HCT116 (cell line): ENCODE data around the gene FAIM. TPM values are rescaled to one million over a fixed set of nuclear protein-coding genes. Genes with fewer than 3 reads are reported as not detected.

Source experiments
- ATAC-seq: fragments of 200-7000 bp; cut with Tn5 transposase; 2 replicates; pipeline ENCODE4 v1.9.1; 2020; ENCODE audit warnings: mild to moderate bottlenecking, moderate library complexity
- BruUV-seq: library from RNA; stranded (reverse); fragments of 400-500 nt; replicated peaks from 2 replicates; lab custom pipeline; 2021; lab: Mats Ljungman, UMichigan
- CTCF ChIA-PET: fragments of 300-600 bp; sonication (Branson Sonifier 250); formaldehyde crosslinking; loops from one replicate; lab custom pipeline; 2021; ENCODE audit warnings: antibody characterized with exemption; lab: Charles Lee
- POLR2A ChIA-PET: fragments of 300-600, 350-600 bp; sonication (Branson Sonifier 250); formaldehyde crosslinking; loops from one replicate; lab custom pipeline; 2021; ENCODE audit warnings: antibody characterized with exemption; lab: Charles Lee
- RAD21 ChIA-PET, 2 experiments: fragments of 300-600 bp; sonication (Branson Sonifier 250); formaldehyde crosslinking; loops; one replicate each; lab custom pipeline; 2023; ENCODE audit warnings: low total read pairs in 2 of 2; ENCODE audit not compliant: uncharacterized antibody in 2 of 2, unreplicated experiment in 2 of 2, low non-redundant PET in 1 of 2; lab: Charles Lee
- DNase-seq: peaks from one replicate; pipeline ENCODE4 v3.0.0-alpha.2; 2010; ENCODE audit warnings: low read depth, low spot score
- H2AFZ ChIP-seq: fragments of 200-600 bp; shearing (Covaris generic), sonication (generic); 2 replicates; pipeline ENCODE4 v1.6.1; 2017; ENCODE audit warnings: low read depth, mixed run types, mixed read lengths, antibody characterized with exemption, low read length; ENCODE audit not compliant: poor library complexity, severe bottlenecking
- H3K27ac ChIP-seq: 2 replicates; pipeline ENCODE4 v1.5.1; 2012; ENCODE audit warnings: low read depth, low read length
- H3K27me3 ChIP-seq: fragments of 200-600 bp; sonication (generic); 2 replicates; pipeline ENCODE4 v1.6.1; 2016; ENCODE audit warnings: mixed run types, low read length, mixed read lengths; ENCODE audit not compliant: insufficient read depth
- H3K36me3 ChIP-seq, 2 experiments: fragments of 200-500 bp in 1 of 2; fragments of 200-600 bp in 1 of 2; sonication (Bioruptor generic) in 1 of 2; sonication (generic) in 1 of 2; 2 replicates each; pipeline versions ENCODE4 v1.5.1 to v1.6.1; 2014 to 2016; ENCODE audit warnings: low read length in 2 of 2, inconsistent platforms in 1 of 2, mixed read lengths in 1 of 2, mixed run types in 1 of 2; ENCODE audit not compliant: insufficient read depth in 2 of 2, control insufficient read depth in 1 of 2
- H3K4me1 ChIP-seq, 2 experiments: fragments of 200-600 bp in 1 of 2; sonication (generic) in 1 of 2; 2 replicates each; pipeline versions ENCODE4 v1.5.1 to v1.6.1; 2012 to 2017; ENCODE audit warnings: low read length in 2 of 2, inconsistent platforms in 1 of 2, mild to moderate bottlenecking in 1 of 2, mixed read lengths in 1 of 2, mixed run types in 1 of 2, moderate library complexity in 1 of 2; ENCODE audit not compliant: insufficient read depth in 2 of 2, control insufficient read depth in 1 of 2
- H3K4me2 ChIP-seq: fragments of 200-600 bp; sonication (generic); 2 replicates; pipeline ENCODE4 v1.6.1; 2017; ENCODE audit warnings: mixed run types, low read length, mixed read lengths
- H3K4me3 ChIP-seq, 2 experiments: fragments of 200-600 bp in 1 of 2; sonication (generic) in 1 of 2; replicated peaks in 1 of 2; 2 replicates each; pipeline ENCODE4 v1.5.1; 2011 to 2016; ENCODE audit warnings: low read length in 2 of 2, control low read depth in 1 of 2, low read depth in 1 of 2, mild to moderate bottlenecking in 1 of 2, mixed read lengths in 1 of 2, mixed run types in 1 of 2
- H3K79me2 ChIP-seq: fragments of 200-600 bp; sonication (generic); 2 replicates; pipeline ENCODE4 v1.6.1; 2017; ENCODE audit warnings: mild to moderate bottlenecking, mixed run types, low read length, moderate library complexity, mixed read lengths; ENCODE audit not compliant: insufficient read depth
- H3K9ac ChIP-seq: fragments of 200-600 bp; sonication (generic); 2 replicates; pipeline ENCODE4 v1.6.1; 2016; ENCODE audit warnings: low read length, mixed read lengths
- H3K9me2 ChIP-seq: fragments of 200-600 bp; sonication (generic), shearing (Covaris generic); 2 replicates; pipeline ENCODE4 v1.6.1; 2017; ENCODE audit warnings: mixed run types, mild to moderate bottlenecking, moderate library complexity; ENCODE audit not compliant: insufficient read depth
- H3K9me3 ChIP-seq, 2 experiments: fragments of 200-500 bp in 1 of 2; fragments of 200-600 bp in 1 of 2; sonication (Bioruptor generic) in 1 of 2; sonication (generic) in 1 of 2; 2 replicates each; pipeline ENCODE4 v1.6.1; 2014 to 2017; ENCODE audit warnings: low read length in 2 of 2, mixed read lengths in 2 of 2, inconsistent platforms in 1 of 2, low read depth in 1 of 2, mild to moderate bottlenecking in 1 of 2, mixed run types in 1 of 2, moderate library complexity in 1 of 2; ENCODE audit not compliant: control insufficient read depth in 1 of 2, insufficient read depth in 1 of 2
- H4K20me1 ChIP-seq: fragments of 200-600 bp; sonication (generic), shearing (Covaris generic); 2 replicates; pipeline ENCODE4 v1.6.1; 2017; ENCODE audit warnings: mixed run types, mild to moderate bottlenecking, moderate library complexity; ENCODE audit not compliant: insufficient read depth
- CBX3 ChIP-seq: IDR thresholded peaks from 2 replicates; pipeline ENCODE4 v1.6.1; 2012; ENCODE audit warnings: low read depth
- JUND ChIP-seq: IDR thresholded peaks from 2 replicates; pipeline ENCODE4 v1.6.1; 2012
- MAX ChIP-seq: IDR thresholded peaks from 2 replicates; pipeline ENCODE4 v1.6.1; 2012
- POLR2A ChIP-seq: IDR thresholded peaks from 2 replicates; pipeline ENCODE4 v1.7.0; 2011; ENCODE audit warnings: borderline replicate concordance; ENCODE audit not compliant: insufficient read depth, insufficient read length; ENCODE audit errors: extremely low read depth
- POLR2AphosphoS5 ChIP-seq: IDR thresholded peaks from 2 replicates; pipeline ENCODE4 v1.6.1; 2011; ENCODE audit warnings: mild to moderate bottlenecking, low read depth, low read length, moderate library complexity
- RAD21 ChIP-seq: IDR thresholded peaks from 2 replicates; pipeline ENCODE4 v1.6.1; 2012; ENCODE audit warnings: low read depth, mild to moderate bottlenecking
- SRF ChIP-seq: IDR thresholded peaks from 2 replicates; pipeline ENCODE4 v1.6.1; 2012; ENCODE audit warnings: low read depth
- ZBTB33 ChIP-seq: IDR thresholded peaks from 2 replicates; pipeline ENCODE4 v1.6.1; 2011; ENCODE audit warnings: mild to moderate bottlenecking, low read length, moderate library complexity; ENCODE audit not compliant: insufficient replicate concordance; ENCODE audit errors: extremely low read depth
- ZFX ChIP-seq: fragments of 450-650 bp; IDR thresholded peaks from 2 replicates; pipeline ENCODE4 v1.6.1; 2017
- ZNF274 ChIP-seq: fragments of 200-500 bp; sonication (Bioruptor generic); IDR thresholded peaks from 2 replicates; pipeline ENCODE4 v1.6.1; 2014; ENCODE audit warnings: mild to moderate bottlenecking, low read depth, low read length, inconsistent platforms
- intact Hi-C: fragments of 100-400 bp; cut with micrococcal nuclease; formaldehyde crosslinking; loops from 2 replicates; pipeline ENCODE4 v1.10.0; 2022
- total RNA-seq: library from RNA; stranded (reverse); gene quantifications from one replicate; pipeline ENCODE4 v1.2.1, GENCODE V29; 2021; ENCODE audit not compliant: unreplicated experiment

The FAIM gene
- total RNA-seq, 1 experiment from 2014 or later = 12.2 TPM

- ChIA-PET RAD21 (no interaction called here), POLR2A (no interaction called here)
- no peaks in the 10 kb centered on the region for H4K20me1 ChIP-seq
- intact Hi-C loops = no loop called here
- TF ChIP-seq MAX (no peak), ZNF274 (no peak), POLR2A (no peak), RAD21 (no peak), ZBTB33 (no peak), CBX3 (no peak), ZFX (no peak), POLR2AphosphoS5 (no peak), JUND (no peak)
- TF ChIP-seq, all 23 proteins: peak for 0
- DNase-seq = no peak
- Histone ChIP-seq H3K27ac (no peak overlapping the region), H3K9me2 (no peaks in the 10 kb centered on the region), H3K27me3 (no peaks in the 10 kb centered on the region), H2AFZ (no peak overlapping the region), H3K4me1 (no peaks in the 10 kb centered on the region), H3K4me3 (no peak overlapping the region), H3K79me2 (no peaks in the 10 kb centered on the region), H3K36me3 (no peaks in the 10 kb centered on the region), H3K9me3 (peaks cover 0 to 4% of the 10 kb centered on the region in 2 experiments; a peak in 1 of 4 replicates), H3K9ac (no peak overlapping the region), H3K4me2 (no peak overlapping the region)
- CTCF ChIA-PET = no interaction called here
- ATAC-seq = no peak
- BruUV-seq = no TSS peak
Observed at GRCh38 chr3:138642927-138643253, 34.3 kb downstream of the FAIM start.

- ATAC-seq (no peak), DNase-seq (no peak)
- ChIA-PET RAD21 (no interaction called here), CTCF (no interaction called here), POLR2A (no interaction called here)
- Histone ChIP-seq H3K79me2 (no peaks in the 10 kb centered on the region), H3K4me1 (no peaks in the 10 kb centered on the region), H3K27ac (no peak overlapping the region), H3K4me2 (no peak overlapping the region), H4K20me1 (no peaks in the 10 kb centered on the region), H3K9ac (no peak overlapping the region), H3K36me3 (peaks cover 6 to 17% of the 10 kb centered on the region in 2 experiments; a peak in 3 of 4 replicates), H2AFZ (no peak overlapping the region), H3K27me3 (no peaks in the 10 kb centered on the region), H3K9me2 (no peaks in the 10 kb centered on the region), H3K9me3 (peaks cover 4 to 6% of the 10 kb centered on the region in 2 experiments; a peak in 2 of 4 replicates), H3K4me3 (no peak overlapping the region)
- no TSS peak for BruUV-seq
- no peak for TF ChIP-seq ZBTB33
- no peak for TF ChIP-seq SRF
- intact Hi-C loops = no loop called here
Observed at GRCh38 chr3:138646008-138646407, 37.4 kb downstream of the FAIM start.
